A549 (cell line): Measurements from ENCODE around the gene TOM1L2. TPM values are rescaled to one million over a fixed set of nuclear protein-coding genes. Genes with fewer than 3 reads are reported as not detected.

Source experiments
- ATAC-seq, 2 experiments: fragments of 200-7000 bp in 1 of 2; fragments of >200 bp in 1 of 2; cut with Nextera tagmentation in 1 of 2; cut with Tn5 transposase in 1 of 2; 3 replicates each; pipeline versions ENCODE4 v1.8.0 to v1.9.1; 2018 to 2020; ENCODE audit warnings: mild to moderate bottlenecking in 1 of 2, moderate library complexity in 1 of 2
- CTCF ChIA-PET: fragments of 300-600 bp; sonication (Branson Sonifier 250); formaldehyde crosslinking; extraction: SDS; loops from one replicate; lab custom pipeline; 2021; ENCODE audit warnings: antibody characterized with exemption, inconsistent platforms; lab: Yijun Ruan, JAX
- POLR2A ChIA-PET: fragments of 350-600 bp; formaldehyde crosslinking; extraction: SDS; loops from one replicate; lab custom pipeline; 2021; ENCODE audit warnings: antibody characterized with exemption, inconsistent platforms; lab: Yijun Ruan, JAX
- DNase-seq, 2 experiments: peaks; one replicate each; pipeline versions ENCODE4 v3.0.0 to v3.0.0-alpha.2; 2011 to 2016; ENCODE audit warnings: low read depth in 1 of 2, low spot score in 1 of 2
- FAIRE-seq: peaks from 2 replicates; lab custom pipeline; 2011; peaks lifted over from hg19 to GRCh38; lab: Jason Lieb, UNC
- H3K27ac ChIP-seq, 2 experiments: fragments of >200 bp; sonication (Bioruptor Twin); formaldehyde crosslinking; 3 replicates each; pipeline ENCODE4 v1.5.1; 2016 to 2017
- H3K4me1 ChIP-seq: fragments of >200 bp; sonication (Bioruptor Twin); formaldehyde crosslinking; 3 replicates; pipeline ENCODE4 v1.6.1; 2016
- H3K4me2 ChIP-seq: fragments of >200 bp; sonication (Bioruptor Twin); formaldehyde crosslinking; 3 replicates; pipeline ENCODE4 v1.6.1; 2016
- H3K4me3 ChIP-seq: fragments of >200 bp; sonication (Bioruptor Twin); formaldehyde crosslinking; 3 replicates; pipeline ENCODE4 v1.5.1; 2016
- H3K9me3 ChIP-seq: fragments of >200 bp; sonication (Bioruptor Twin); formaldehyde crosslinking; 3 replicates; pipeline ENCODE4 v1.6.1; 2016
- ATOH8 ChIP-seq: fragments of 250-450 bp; sonication (Bioruptor Pico); IDR thresholded peaks from 2 replicates; pipeline ENCODE4 v1.5.0; 2020; ENCODE audit warnings: low read depth, mild to moderate bottlenecking, moderate library complexity
- CBX8 ChIP-seq: fragments of 200-600 bp; sonication (generic); IDR thresholded peaks from 2 replicates; pipeline ENCODE4 v1.6.1; 2016
- CHD2 ChIP-seq: fragments of 150-350 bp; IDR thresholded peaks from 2 replicates; pipeline ENCODE4 v1.6.1; 2014; ENCODE audit warnings: low read length; ENCODE audit not compliant: partially characterized antibody
- EHF ChIP-seq: fragments of 250-450 bp; sonication (Bioruptor Pico); IDR thresholded peaks from 2 replicates; pipeline ENCODE4 v1.5.0; 2020; ENCODE audit warnings: mild to moderate bottlenecking
- EHMT2 ChIP-seq: fragments of 200-600 bp; sonication (generic); IDR thresholded peaks from 2 replicates; pipeline ENCODE4 v1.6.1; 2016; ENCODE audit warnings: antibody characterized with exemption, low read depth, mild to moderate bottlenecking, moderate library complexity
- EP300 ChIP-seq, 2 experiments: fragments of >200 bp; sonication (Bioruptor Twin); formaldehyde crosslinking; IDR thresholded peaks; 2 replicates in 1 of 2; 3 replicates in 1 of 2; pipeline ENCODE4 v1.6.1; 2016 to 2017
- ESRRA ChIP-seq: fragments of 150-350 bp; IDR thresholded peaks from 2 replicates; pipeline ENCODE4 v1.6.1; 2014; ENCODE audit warnings: mild to moderate bottlenecking, low read length, borderline replicate concordance
- FOXS1 ChIP-seq: fragments of 250-450 bp; sonication (Bioruptor Pico); IDR thresholded peaks from 2 replicates; pipeline ENCODE4 v1.5.0; 2020; ENCODE audit warnings: mild to moderate bottlenecking, moderate library complexity
- GATA3 ChIP-seq: IDR thresholded peaks from 2 replicates; pipeline ENCODE4 v1.6.1; 2012; ENCODE audit warnings: borderline replicate concordance
- HDAC2 ChIP-seq: fragments of 200-600 bp; sonication (generic); IDR thresholded peaks from 2 replicates; pipeline ENCODE4 v1.6.1; 2016
- HES2 ChIP-seq: fragments of >200 bp; sonication (Bioruptor Twin); formaldehyde crosslinking; IDR thresholded peaks from 2 replicates; pipeline ENCODE4 v1.6.1; 2016
- HOXB13 ChIP-seq: fragments of 250-450 bp; sonication (Bioruptor Pico); IDR thresholded peaks from 2 replicates; pipeline ENCODE4 v1.5.0; 2020; ENCODE audit warnings: low read depth, mild to moderate bottlenecking, moderate library complexity
- HOXB5 ChIP-seq: fragments of 250-450 bp; sonication (Bioruptor Pico); IDR thresholded peaks from 2 replicates; pipeline ENCODE4 v1.5.0; 2020; ENCODE audit warnings: mild to moderate bottlenecking, moderate library complexity
- KDM1A ChIP-seq: fragments of 200-600 bp; sonication (generic); IDR thresholded peaks from 2 replicates; pipeline ENCODE4 v1.6.1; 2016; ENCODE audit warnings: low read depth, mild to moderate bottlenecking
- KDM5A ChIP-seq: fragments of 200-600 bp; sonication (generic); IDR thresholded peaks from 2 replicates; pipeline ENCODE4 v1.6.1; 2016; ENCODE audit warnings: antibody characterized with exemption, mild to moderate bottlenecking
- MAFK ChIP-seq: fragments of 450-650 bp; IDR thresholded peaks from 2 replicates; pipeline ENCODE4 v1.6.1; 2014; ENCODE audit not compliant: partially characterized antibody
- MAZ ChIP-seq: fragments of 150-350 bp; IDR thresholded peaks from 2 replicates; pipeline ENCODE4 v1.6.1; 2014; ENCODE audit warnings: antibody characterized with exemption, low read depth, low read length, borderline replicate concordance
- NFE2L2 ChIP-seq: fragments of 150-350 bp; conservative IDR thresholded peaks from 2 replicates; pipeline ENCODE4 v1.6.1; 2014; ENCODE audit warnings: low read length
- NPAS2 ChIP-seq: fragments of 250-450 bp; sonication (Bioruptor Pico); IDR thresholded peaks from 2 replicates; pipeline ENCODE4 v1.8.0; 2022; ENCODE audit warnings: mild to moderate bottlenecking, moderate library complexity, borderline replicate concordance
- PHF8 ChIP-seq: fragments of 200-600 bp; sonication (generic); IDR thresholded peaks from 2 replicates; pipeline ENCODE4 v1.6.1; 2016; ENCODE audit warnings: low read depth, mild to moderate bottlenecking, antibody characterized with exemption, moderate library complexity, borderline replicate concordance
- RAD21 ChIP-seq, 2 experiments: fragments of >200 bp in 1 of 2; sonication (Bioruptor Twin) in 1 of 2; formaldehyde crosslinking in 1 of 2; IDR thresholded peaks in 1 of 2; conservative IDR thresholded peaks in 1 of 2; 2 replicates in 1 of 2; 3 replicates in 1 of 2; pipeline ENCODE4 v1.6.1; 2012 to 2018; ENCODE audit warnings: inconsistent platforms in 1 of 2
- RARB ChIP-seq: fragments of 250-450 bp; sonication (Bioruptor Pico); IDR thresholded peaks from 2 replicates; pipeline ENCODE4 v1.8.0; 2021; ENCODE audit warnings: mild to moderate bottlenecking, moderate library complexity
- RNF2 ChIP-seq: fragments of 200-600 bp; sonication (generic); IDR thresholded peaks from 2 replicates; pipeline ENCODE4 v1.6.1; 2016; ENCODE audit warnings: low read depth, mild to moderate bottlenecking, antibody characterized with exemption, moderate library complexity, borderline replicate concordance
- SREBF2 ChIP-seq: fragments of 450-650 bp; IDR thresholded peaks from 2 replicates; pipeline ENCODE4 v1.6.1; 2014; ENCODE audit warnings: mild to moderate bottlenecking, moderate library complexity
- USF2 ChIP-seq: fragments of 450-650 bp; IDR thresholded peaks from 2 replicates; pipeline ENCODE4 v1.6.1; 2014; ENCODE audit warnings: antibody characterized with exemption
- ZC3H11A ChIP-seq: fragments of 450-650 bp; IDR thresholded peaks from 2 replicates; pipeline ENCODE4 v1.6.1; 2014; ENCODE audit warnings: antibody characterized with exemption, mild to moderate bottlenecking
- ZSCAN20 ChIP-seq: fragments of 250-450 bp; sonication (Bioruptor Pico); IDR thresholded peaks from 2 replicates; pipeline ENCODE4 v1.8.0; 2022; ENCODE audit warnings: mild to moderate bottlenecking, moderate library complexity
- WGBS: methylation state at CpG from one replicate; pipeline ENCODE4 v1.1.6; 2017; ENCODE audit errors: missing lambda C conversion rate; 5-methylcytosine and 5-hydroxymethylcytosine counted together
- polyA plus RNA-seq, 4 experiments: library from polyadenylated mRNA; depleted of rRNA in 3 of 4; stranded (reverse); fragments of >200 nt; fragmentation: RNase III in 1 of 4; extraction: RNeasy Plus Mini Kit Qiagen cat#74134 plus additional on column Dnase treatment in 1 of 4; gene quantifications; 2 replicates in 3 of 4; 3 replicates in 1 of 4; pipeline ENCODE4 v1.2.3, GENCODE V29; 2011 to 2017
- TF ChIP-seq, protein P1 (sequence below): fragments of 150-350 bp; IDR thresholded peaks from 2 replicates; pipeline ENCODE4 v1.6.1; 2014; ENCODE audit warnings: low read depth, mild to moderate bottlenecking, low read length
- TF ChIP-seq, protein P2 (sequence below): IDR thresholded peaks from 2 replicates; pipeline ENCODE4 v1.6.1; 2012
- TF ChIP-seq, protein P3 (sequence below): IDR thresholded peaks from 2 replicates; pipeline ENCODE4 v1.6.1; 2012

Gene TOM1L2
- polyA plus RNA-seq, 2 of the 4 experiments (the other 2 are of a cell fraction) = 19.2 to 24.7 TPM

- ChIA-PET POLR2A (no interaction called here), CTCF (interaction anchor here (0.7 to 14.4 kb wide), 15 partner anchors 9 to 208 kb away, joined by 3 to 313 read pairs (median 3); partner anchors contain the start of genes ATPAF2, DRC3, GID4 and TOM1L2)
- Histone ChIP-seq H3K9me3 (no peaks in the 10 kb centered on the region), H3K4me2 (no peak overlapping the region), H3K4me3 (no peak overlapping the region), H3K4me1 (no peaks in the 10 kb centered on the region), H3K27ac (no peak overlapping the region)
- no peak for DNase-seq
- 38% methylated on average over 1 of the region's 1 CpG for WGBS
- ATAC-seq = no peak
- FAIRE-seq = no peak
- TF ChIP-seq EP300 (IDR thresholded peaks at IDR 0.05) (no peak), ESRRA (no peak), ATOH8 (CRISPR knock-in tag) (no peak), CHD2 (no peak), GATA3 (no peak), EHMT2 (no peak), RARB (CRISPR knock-in tag) (no peak)
Measured at GRCh38 chr17:17888371-17888770, 83.8 kb downstream of the TOM1L2 start.

GRCh38 chr17:17887752-17888304 is 84.4 kb downstream of the TOM1L2 start:
- 87% methylated on average over 4 of the region's 4 CpGs for WGBS
- TF ChIP-seq PHF8 (no peak), FOXS1 (CRISPR knock-in tag) (no peak), RNF2 (no peak), CHD2 (no peak), USF2 (no peak), ZSCAN20 (CRISPR knock-in tag) (no peak), HOXB5 (CRISPR knock-in tag) (no peak), KDM5A (no peak)
- TF ChIP-seq, protein P1, sequence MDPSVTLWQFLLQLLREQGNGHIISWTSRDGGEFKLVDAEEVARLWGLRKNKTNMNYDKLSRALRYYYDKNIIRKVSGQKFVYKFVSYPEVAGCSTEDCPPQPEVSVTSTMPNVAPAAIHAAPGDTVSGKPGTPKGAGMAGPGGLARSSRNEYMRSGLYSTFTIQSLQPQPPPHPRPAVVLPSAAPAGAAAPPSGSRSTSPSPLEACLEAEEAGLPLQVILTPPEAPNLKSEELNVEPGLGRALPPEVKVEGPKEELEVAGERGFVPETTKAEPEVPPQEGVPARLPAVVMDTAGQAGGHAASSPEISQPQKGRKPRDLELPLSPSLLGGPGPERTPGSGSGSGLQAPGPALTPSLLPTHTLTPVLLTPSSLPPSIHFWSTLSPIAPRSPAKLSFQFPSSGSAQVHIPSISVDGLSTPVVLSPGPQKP = no peak
- TF ChIP-seq, protein P2, sequence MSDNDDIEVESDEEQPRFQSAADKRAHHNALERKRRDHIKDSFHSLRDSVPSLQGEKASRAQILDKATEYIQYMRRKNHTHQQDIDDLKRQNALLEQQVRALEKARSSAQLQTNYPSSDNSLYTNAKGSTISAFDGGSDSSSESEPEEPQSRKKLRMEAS = no peak
- H3K9me3 ChIP-seq = no peaks in the 10 kb centered on the region
- DNase-seq (no peak), FAIRE-seq (no peak), ATAC-seq (no peak)
- CTCF ChIA-PET = interaction anchor here (0.8 to 14.4 kb wide), 13 partner anchors 10 to 392 kb away, joined by 3 to 313 read pairs (median 4); partner anchors contain the start of genes ATPAF2, GID4 and RASD1
- H3K4me3 ChIP-seq = no peak overlapping the region
- POLR2A ChIA-PET = no interaction called here
- H3K4me1 ChIP-seq = no peaks in the 10 kb centered on the region
- H3K4me2 ChIP-seq = no peak overlapping the region
- H3K27ac ChIP-seq = no peak overlapping the region

DNA sequence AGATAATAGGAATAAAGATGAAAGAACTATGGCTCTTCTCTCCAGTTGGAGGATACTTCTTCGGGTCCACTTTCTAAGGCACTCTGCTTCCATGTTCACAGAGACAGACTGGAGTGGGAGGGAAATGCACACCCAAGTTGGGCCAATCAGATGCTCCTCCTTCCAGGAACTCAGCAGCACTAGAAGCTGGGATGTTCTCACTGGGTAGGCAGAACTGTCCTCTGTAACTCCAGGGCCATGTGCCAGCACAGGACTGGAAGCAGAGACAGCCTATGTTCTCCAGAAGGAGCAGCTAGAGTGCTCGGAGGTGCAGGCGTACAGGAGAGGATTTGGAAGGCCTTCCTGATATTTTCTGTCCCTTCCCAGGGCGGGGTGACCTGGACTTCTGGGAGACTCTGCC is 85.5 kb downstream of the TOM1L2 start:
- H3K4me3 ChIP-seq = no peak overlapping the region
- CTCF ChIA-PET = interaction anchor here (0.6 to 14.4 kb wide), 9 partner anchors 8 to 391 kb away, joined by 3 to 313 read pairs (median 4); partner anchors contain the start of genes ATPAF2, GID4 and RASD1
- H3K27ac ChIP-seq = no peak overlapping the region
- no peaks in the 10 kb centered on the region for H3K4me1 ChIP-seq
- FAIRE-seq = no peak
- H3K4me2 ChIP-seq = no peak overlapping the region
- no peak for DNase-seq
- no peak for TF ChIP-seq MAFK
- no peak for TF ChIP-seq EHF (CRISPR knock-in tag)
- no peak for TF ChIP-seq RARB (CRISPR knock-in tag)
- no peak for TF ChIP-seq HOXB13 (CRISPR knock-in tag)
- no peak for TF ChIP-seq RAD21 (conservative IDR thresholded peaks at IDR 0.05 in 1 of 2, IDR thresholded peaks at IDR 0.05 in 1 of 2)
- TF ChIP-seq FOXS1 (CRISPR knock-in tag) = no peak
- TF ChIP-seq MAZ = no peak
- no peak for TF ChIP-seq HES2
- TF ChIP-seq ZC3H11A = no peak
- TF ChIP-seq NPAS2 (CRISPR knock-in tag) = no peak
- TF ChIP-seq HDAC2 = no peak
- TF ChIP-seq NFE2L2 = no peak
- TF ChIP-seq, protein P2 = no peak
- TF ChIP-seq, protein P3, sequence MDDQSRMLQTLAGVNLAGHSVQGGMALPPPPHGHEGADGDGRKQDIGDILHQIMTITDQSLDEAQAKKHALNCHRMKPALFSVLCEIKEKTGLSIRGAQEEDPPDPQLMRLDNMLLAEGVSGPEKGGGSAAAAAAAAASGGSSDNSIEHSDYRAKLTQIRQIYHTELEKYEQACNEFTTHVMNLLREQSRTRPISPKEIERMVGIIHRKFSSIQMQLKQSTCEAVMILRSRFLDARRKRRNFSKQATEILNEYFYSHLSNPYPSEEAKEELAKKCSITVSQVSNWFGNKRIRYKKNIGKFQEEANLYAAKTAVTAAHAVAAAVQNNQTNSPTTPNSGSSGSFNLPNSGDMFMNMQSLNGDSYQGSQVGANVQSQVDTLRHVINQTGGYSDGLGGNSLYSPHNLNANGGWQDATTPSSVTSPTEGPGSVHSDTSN = no peak
- no peak for TF ChIP-seq KDM1A
- no peak for TF ChIP-seq ESRRA
- no peak for TF ChIP-seq CBX8
- TF ChIP-seq SREBF2 = no peak
- TF ChIP-seq, all 56 proteins: peak for 0
- WGBS = 79% methylated on average over 4 of the region's 4 CpGs
- POLR2A ChIA-PET = no interaction called here
- ATAC-seq = no peak
- no peaks in the 10 kb centered on the region for H3K9me3 ChIP-seq
